Neural progenitor cell (in vitro differentiated cells): ENCODE results near the gene ANAPC1.
"Not testable (repeated sequence)": the region's sequence is repeated elsewhere in the genome, so short reads cannot be mapped to it uniquely, and the experiment has no call there.

Experiments used
- EZH2 ChIP-seq: fragments of 200-600 bp; sonication (generic); IDR thresholded peaks from 2 replicates; pipeline ENCODE4 v1.6.1; 2017; ENCODE audit warnings: antibody characterized with exemption, mild to moderate bottlenecking, moderate library complexity
- EZH2phosphoT487 ChIP-seq: fragments of 200-600 bp; sonication (generic); IDR thresholded peaks from 2 replicates; pipeline ENCODE4 v1.6.1; 2017; ENCODE audit warnings: antibody characterized with exemption
- TF ChIP-seq, protein P1 (sequence below): fragments of 200-600 bp; sonication (generic); IDR thresholded peaks from 2 replicates; pipeline ENCODE4 v1.5.1; 2017; ENCODE audit warnings: antibody characterized with exemption, mild to moderate bottlenecking

DNA sequence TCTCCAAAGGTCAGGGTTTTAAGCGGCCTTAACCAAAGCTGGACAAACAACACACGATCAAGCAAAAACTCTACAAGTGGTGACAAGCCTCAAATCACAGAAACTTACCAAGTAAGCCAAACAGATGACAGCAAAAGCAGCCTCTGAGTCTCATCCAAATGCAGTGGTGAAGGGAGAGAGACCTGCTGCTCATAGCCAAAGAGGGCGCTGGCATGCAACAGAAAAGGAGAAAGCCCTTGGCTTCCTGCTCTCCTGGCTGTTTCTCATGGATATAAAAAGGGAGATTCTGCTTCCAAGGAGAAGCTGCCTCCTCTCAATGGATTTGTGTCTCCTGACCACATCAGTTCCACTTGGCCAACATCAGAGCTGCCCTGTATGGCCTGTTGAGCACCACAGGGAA lies 142.5 kb downstream of the ANAPC1 start:
- not testable (repeated sequence) for TF ChIP-seq EZH2, EZH2phosphoT487
- TF ChIP-seq, protein P1, sequence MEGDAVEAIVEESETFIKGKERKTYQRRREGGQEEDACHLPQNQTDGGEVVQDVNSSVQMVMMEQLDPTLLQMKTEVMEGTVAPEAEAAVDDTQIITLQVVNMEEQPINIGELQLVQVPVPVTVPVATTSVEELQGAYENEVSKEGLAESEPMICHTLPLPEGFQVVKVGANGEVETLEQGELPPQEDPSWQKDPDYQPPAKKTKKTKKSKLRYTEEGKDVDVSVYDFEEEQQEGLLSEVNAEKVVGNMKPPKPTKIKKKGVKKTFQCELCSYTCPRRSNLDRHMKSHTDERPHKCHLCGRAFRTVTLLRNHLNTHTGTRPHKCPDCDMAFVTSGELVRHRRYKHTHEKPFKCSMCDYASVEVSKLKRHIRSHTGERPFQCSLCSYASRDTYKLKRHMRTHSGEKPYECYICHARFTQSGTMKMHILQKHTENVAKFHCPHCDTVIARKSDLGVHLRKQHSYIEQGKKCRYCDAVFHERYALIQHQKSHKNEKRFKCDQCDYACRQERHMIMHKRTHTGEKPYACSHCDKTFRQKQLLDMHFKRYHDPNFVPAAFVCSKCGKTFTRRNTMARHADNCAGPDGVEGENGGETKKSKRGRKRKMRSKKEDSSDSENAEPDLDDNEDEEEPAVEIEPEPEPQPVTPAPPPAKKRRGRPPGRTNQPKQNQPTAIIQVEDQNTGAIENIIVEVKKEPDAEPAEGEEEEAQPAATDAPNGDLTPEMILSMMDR, result not testable (repeated sequence)
